K562 (cell line): ENCODE data around the gene PBX2.

ENCODE experiments used
- CTCF ChIP-seq, 3 experiments: IDR thresholded peaks in 2 of 3; conservative IDR thresholded peaks in 1 of 3; 2 replicates each; pipeline ENCODE4 v1.5.1; 2011 to 2012; ENCODE audit warnings: low read length in 3 of 3, mild to moderate bottlenecking in 3 of 3, control low read depth in 2 of 3, improper control_type of control experiment in 1 of 3, inconsistent platforms in 1 of 3, low read depth in 1 of 3, mixed read lengths in 1 of 3, moderate library complexity in 1 of 3; ENCODE audit not compliant: insufficient read depth in 2 of 3
- POLR2A ChIP-seq: fragments of 450-650 bp; conservative IDR thresholded peaks from 2 replicates; pipeline ENCODE4 v1.6.1; 2016
- TF ChIP-seq, protein P1 (sequence below): sonication (generic); formaldehyde crosslinking; IDR thresholded peaks from 2 replicates; pipeline ENCODE4 v1.8.1; 2023; ENCODE audit warnings: mild to moderate bottlenecking, missing genetic modification reagents, moderate library complexity

GRCh38 chr6:32179766-32180405 is 10.1 kb downstream of the PBX2 start:
- no peak for TF ChIP-seq POLR2A
- TF ChIP-seq, protein P1, sequence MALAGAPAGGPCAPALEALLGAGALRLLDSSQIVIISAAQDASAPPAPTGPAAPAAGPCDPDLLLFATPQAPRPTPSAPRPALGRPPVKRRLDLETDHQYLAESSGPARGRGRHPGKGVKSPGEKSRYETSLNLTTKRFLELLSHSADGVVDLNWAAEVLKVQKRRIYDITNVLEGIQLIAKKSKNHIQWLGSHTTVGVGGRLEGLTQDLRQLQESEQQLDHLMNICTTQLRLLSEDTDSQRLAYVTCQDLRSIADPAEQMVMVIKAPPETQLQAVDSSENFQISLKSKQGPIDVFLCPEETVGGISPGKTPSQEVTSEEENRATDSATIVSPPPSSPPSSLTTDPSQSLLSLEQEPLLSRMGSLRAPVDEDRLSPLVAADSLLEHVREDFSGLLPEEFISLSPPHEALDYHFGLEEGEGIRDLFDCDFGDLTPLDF (CRISPR knock-in tag): no peak
- TF ChIP-seq CTCF (IDR thresholded peaks at IDR 0.05 in 2 of 3, conservative IDR thresholded peaks at IDR 0.05 in 1 of 3; ENCODE audit: insufficient read depth in 2 of 3, low read depth in 1 of 3, low read length in 3 of 3): no peak
